Measurements from ENCODE around the gene PLEKHO2.
A peak's percentile ranks its signal among the peaks of the same experiment; 100 is the strongest.

The PLEKHO2 gene

DNA sequence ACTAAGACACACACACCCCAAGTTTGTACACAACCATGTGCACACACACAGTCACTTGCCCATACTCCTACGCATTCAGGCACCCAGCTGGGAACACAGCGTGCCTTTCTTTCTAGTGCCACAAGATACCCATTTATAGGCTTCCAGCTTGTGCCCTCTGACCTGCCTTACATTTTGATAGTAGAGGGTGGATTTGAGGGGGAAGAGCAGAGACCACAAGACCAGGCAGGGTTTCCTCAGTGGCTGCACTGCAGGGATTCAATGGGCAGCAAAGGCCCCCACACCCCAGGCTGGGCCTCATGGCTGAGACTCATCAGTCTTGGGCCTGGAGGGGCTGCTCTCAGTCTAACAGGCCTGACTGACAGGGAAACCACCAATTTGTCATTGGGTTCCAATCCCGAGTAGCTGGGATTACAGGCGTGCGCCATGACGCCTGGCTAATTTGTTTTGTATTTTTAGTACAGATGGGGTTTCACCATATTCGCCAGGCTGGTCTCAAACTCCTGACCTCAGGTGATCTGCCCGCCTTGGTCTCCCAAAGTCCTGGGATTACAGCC, 51.2 kb downstream of the PLEKHO2 start:
- DNase-seq (ENCODE audit: low read depth) = no peak

DNA sequence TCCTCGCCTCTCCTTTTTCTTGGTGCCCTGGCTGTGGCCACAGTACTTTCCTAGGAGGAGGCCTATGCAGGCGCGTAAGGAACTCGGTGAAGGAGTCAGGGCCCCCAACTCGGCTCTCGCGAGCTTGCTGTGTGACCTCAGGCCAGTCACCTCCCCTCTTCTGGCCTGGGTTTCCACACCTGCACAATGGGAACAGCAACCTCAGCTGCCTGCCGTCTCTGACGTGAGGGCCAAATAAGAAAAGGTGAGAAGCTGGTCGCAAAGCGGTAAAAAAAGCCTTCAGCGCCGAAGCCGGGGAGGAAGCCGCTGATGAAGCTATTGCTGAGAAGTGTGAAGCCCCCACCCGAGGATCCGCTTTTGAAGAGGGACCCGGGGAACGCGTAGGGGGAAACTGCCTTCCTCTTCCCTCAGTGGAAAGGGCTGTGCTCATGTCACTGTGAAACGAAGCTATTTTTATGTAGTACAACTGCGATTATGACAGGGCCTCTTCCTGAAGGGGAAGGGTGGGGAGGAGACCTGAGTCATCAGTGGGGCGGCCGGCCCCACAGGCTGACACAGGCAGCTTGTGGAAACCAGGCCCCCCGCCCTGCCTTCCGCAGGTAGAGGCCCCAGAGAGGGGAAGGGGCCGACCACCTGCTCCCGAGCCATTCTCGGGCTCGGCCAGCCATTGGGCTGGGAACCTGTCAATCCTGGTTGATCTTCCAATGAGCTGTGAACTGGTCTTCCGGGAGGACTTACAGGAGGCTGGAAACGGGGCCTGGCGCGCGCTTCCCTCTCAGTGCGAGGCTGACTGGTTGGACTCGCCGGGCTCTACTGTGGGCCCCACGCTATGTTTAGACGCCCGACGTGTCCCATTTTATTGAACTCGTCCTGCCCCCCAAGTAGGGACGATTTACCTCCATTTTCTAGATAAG, 52.0 kb downstream of the PLEKHO2 start:
- DNase-seq (ENCODE audit: low read depth) = peak; percentile 88

DNA sequence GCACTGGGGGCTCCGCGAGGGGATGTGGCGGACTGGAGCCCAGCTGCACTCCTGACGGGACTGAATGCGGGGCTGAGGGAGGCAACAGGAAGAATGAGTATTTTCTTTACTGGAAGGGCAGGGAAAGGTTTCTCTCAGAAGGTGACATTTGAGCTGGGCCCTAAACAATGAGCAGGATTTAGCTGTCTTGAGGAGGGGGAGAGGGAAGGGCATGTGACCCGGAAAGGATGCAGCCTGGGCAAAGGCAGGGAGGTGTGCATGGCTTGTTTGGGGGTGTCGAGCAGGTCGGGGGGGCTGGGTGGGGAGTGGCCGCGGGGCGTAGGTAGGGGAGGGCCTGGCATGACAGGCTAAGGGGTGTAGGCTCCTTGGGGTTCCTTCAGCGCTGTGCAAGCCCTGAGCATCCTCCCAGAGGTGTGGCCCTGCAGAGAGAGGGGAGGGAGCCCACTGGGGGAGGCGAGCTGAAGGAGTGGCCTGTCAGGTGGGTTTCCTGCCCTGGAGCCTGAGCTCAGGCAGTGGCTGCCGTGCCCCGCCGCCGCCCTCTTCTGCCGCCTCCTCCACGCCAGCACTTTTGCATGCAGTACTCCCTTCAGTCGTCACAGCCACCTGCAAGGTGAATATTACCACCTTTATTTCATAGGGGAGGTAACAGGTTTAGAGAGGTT, 52.8 kb downstream of the PLEKHO2 start:
- no peak for DNase-seq (ENCODE audit: low read depth)

GRCh38 chr15:64895285-64896065, 53.8 kb downstream of the PLEKHO2 start:
- DNase-seq (ENCODE audit: low read depth) = no peak

DNA sequence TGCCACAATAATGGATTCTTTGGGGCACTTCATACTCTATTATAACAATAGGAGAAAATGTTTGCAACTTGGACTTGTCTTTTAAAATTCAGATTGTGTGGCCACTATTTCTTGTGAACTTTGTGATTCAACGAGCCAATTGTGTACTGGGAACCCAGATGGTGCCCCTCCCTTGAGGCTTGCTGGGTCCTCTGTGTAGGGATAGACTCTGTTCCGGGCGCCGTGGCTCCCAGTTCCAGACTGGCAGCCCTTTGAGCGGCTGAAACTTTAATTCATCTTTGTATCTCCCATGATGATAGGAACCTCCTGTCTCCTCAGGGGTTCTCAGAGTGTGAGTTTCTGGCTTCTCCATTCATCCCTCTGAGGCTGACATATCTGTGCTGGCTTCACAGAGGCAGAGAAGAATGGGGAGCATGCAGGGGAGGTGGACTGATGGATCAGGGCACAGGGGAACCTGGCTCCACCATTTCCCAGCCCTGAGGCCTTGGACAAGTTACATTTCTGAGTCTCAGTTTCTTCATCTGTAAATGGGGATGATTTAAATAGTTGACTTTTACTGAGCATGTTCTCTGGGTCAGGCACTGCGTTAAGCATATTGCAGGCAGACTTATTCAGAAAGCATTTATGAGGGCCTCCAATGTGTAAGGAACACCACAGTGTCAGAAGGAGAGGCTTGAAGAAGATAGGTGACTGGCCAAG, 54.8 kb downstream of the PLEKHO2 start:
- no peak for DNase-seq (ENCODE audit: low read depth)

GRCh38 chr15:64897345-64897985, 55.8 kb downstream of the PLEKHO2 start:
- peak; percentile 58 for DNase-seq (ENCODE audit: low read depth)

DNA sequence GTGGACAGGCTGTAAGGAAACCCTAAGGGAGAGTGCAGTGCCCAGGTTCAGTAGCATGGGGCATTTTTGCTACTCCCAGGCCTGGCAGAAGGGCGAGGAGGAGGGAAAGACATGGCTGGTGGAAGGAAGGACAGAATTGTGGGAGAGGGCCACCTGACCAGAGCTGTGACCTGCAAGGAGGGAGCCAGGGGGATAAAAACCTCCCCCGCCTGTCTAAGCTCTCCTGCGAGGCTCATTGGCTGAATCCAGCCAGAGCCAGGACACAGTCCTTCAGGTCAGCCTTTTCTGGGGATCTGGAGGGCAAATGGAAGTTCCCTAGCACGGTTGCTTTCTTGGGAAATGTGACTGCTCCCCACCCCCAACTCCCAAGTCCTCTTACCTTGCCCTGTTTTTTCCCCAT, 56.7 kb downstream of the PLEKHO2 start:
- no peak for DNase-seq (ENCODE audit: low read depth)

GRCh38 chr15:64901141-64901540, 59.4 kb downstream of the PLEKHO2 start:
- no peak for DNase-seq (ENCODE audit: low read depth)

- no peak for DNase-seq (ENCODE audit: low read depth)
Observed at GRCh38 chr15:64901914-64902313, 60.2 kb downstream of the PLEKHO2 start.

DNA sequence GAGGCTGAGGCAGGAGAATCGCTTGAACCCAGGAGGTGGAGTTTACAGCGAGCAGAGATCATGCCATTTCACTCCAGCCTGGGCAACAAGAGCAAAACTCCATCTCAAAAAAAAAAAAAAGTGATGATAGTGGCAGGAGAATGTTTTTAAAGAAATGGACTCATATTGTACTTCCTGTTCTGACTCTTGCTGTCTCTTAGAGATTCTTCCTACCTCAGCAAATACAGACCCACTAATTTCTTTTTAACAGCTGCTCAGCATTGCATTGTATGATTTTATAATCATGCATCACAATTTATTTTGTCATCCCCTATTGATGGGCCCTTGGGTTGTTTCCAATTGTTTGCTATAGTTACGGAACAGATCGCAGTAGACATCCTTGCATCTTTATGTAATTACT, 61.1 kb downstream of the PLEKHO2 start:
- DNase-seq (ENCODE audit: low read depth) = no peak

DNA sequence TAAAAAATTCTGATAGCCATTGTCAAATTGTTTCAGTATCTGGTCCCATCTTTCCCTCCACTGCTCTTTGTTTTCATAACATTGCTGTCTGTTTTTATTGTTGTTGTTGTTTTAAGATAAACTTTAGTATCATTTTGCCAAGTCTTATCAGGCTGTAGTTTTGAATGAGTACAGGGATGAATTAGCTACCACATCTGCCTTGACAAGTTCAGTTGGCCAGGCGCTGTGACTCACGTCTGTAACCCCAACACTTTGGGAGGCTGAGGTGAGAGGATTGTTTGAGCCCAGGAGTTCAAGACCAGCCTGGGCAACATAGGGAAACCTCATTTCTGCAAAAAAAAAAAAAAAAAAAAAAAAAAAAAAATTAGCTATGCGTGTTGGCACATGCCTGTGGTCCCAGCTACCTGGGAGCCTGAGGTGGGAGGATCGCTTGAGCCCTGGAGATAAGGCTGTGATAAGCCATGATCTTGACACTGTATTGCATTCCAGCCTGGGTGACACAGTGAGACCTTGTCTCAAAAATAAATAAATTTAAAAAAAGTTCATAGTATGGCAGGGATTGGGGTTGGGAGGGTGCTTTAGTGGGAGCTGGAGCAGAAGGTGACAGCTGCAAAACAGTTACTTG, 61.7 kb downstream of the PLEKHO2 start:
- no peak for DNase-seq (ENCODE audit: low read depth)

DNA sequence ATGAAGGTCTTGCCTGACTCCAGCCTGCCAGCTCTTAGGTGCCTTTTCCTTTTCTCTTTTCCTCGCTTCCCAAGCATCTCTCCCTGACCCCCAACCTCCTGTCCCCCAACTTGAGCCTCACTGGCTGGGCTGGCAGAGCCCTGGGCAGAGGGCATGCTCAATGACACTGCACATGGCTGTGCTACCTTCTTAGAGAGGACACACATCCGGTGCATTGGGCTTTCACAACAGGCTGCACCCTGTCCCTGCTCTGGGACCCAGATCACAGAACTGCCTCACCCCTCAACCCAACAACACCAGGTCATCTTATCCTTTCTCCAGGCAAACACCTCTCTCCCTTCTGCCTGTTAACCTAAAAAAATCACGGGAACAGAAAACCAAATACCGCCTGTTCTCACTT, 62.5 kb downstream of the PLEKHO2 start:
- DNase-seq (ENCODE audit: low read depth) = no peak

GRCh38 chr15:64905119-64905831, 63.6 kb downstream of the PLEKHO2 start:
- peak; percentile 48 for DNase-seq (ENCODE audit: low read depth)

GRCh38 chr15:64905941-64906340, 64.2 kb downstream of the PLEKHO2 start:
- DNase-seq (ENCODE audit: low read depth) = no peak

GRCh38 chr15:64906402-64906801, 64.7 kb downstream of the PLEKHO2 start:
- no peak for DNase-seq (ENCODE audit: low read depth)

- DNase-seq (ENCODE audit: low read depth) = no peak
Observed at GRCh38 chr15:64907991-64908390, 66.3 kb downstream of the PLEKHO2 start.

GRCh38 chr15:64909546-64909945, 67.8 kb downstream of the PLEKHO2 start:
- DNase-seq (ENCODE audit: low read depth) = no peak

- peak; percentile 14 for DNase-seq (ENCODE audit: low read depth)
Observed at GRCh38 chr15:64911311-64912186, 69.8 kb downstream of the PLEKHO2 start, which contains the start of gene ANKDD1A. Gene ANKDD1A (plus strand): TSS chr15:64911902. CDS start chr15:64911931, 29 bp downstream.

Measured in GM04504 (cell line).